Measurements from ENCODE around the gene CAMK2A. TPM values are rescaled to one million over a fixed set of nuclear protein-coding genes. Genes with fewer than 3 reads are reported as not detected.

The CAMK2A gene
- total RNA-seq, 2 donors from 2014 or later = 4.9 to 18.2 TPM

DNA sequence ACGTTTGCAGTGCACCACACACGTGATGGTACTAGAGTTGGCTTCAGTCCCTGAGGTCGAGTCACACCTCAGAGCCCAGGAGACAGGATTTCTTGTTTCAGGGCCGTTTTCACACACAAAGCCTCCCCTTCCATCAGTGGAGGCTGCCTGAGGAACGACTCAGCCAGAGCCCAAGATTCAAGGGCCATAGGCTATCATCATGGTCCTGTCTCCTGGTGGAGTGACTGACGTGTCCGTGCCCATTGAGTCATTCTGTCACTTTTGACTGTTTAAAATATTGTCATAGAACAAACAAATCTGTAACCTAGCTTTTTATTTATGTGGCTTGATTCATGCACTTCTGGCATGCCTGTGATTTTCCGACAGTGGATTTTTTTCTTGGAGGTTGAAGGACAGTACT is 28.3 kb downstream of the CAMK2A start:
- no peaks in the 10 kb centered on the region for H3K36me3 ChIP-seq
- no peaks in the 10 kb centered on the region for H3K27me3 ChIP-seq
- H3K4me1 ChIP-seq = peaks cover 0 to 12% of the 10 kb centered on the region in 2 donors
- no peak overlapping the region for H3K4me3 ChIP-seq
- H3K9me3 ChIP-seq = no peaks in the 10 kb centered on the region
- TF ChIP-seq, protein P1, sequence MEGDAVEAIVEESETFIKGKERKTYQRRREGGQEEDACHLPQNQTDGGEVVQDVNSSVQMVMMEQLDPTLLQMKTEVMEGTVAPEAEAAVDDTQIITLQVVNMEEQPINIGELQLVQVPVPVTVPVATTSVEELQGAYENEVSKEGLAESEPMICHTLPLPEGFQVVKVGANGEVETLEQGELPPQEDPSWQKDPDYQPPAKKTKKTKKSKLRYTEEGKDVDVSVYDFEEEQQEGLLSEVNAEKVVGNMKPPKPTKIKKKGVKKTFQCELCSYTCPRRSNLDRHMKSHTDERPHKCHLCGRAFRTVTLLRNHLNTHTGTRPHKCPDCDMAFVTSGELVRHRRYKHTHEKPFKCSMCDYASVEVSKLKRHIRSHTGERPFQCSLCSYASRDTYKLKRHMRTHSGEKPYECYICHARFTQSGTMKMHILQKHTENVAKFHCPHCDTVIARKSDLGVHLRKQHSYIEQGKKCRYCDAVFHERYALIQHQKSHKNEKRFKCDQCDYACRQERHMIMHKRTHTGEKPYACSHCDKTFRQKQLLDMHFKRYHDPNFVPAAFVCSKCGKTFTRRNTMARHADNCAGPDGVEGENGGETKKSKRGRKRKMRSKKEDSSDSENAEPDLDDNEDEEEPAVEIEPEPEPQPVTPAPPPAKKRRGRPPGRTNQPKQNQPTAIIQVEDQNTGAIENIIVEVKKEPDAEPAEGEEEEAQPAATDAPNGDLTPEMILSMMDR (IDR thresholded peaks at IDR 0.05) = no peak
- no peak for DNase-seq (ENCODE audit: low spot score)
- no peak overlapping the region for H3K27ac ChIP-seq

DNA sequence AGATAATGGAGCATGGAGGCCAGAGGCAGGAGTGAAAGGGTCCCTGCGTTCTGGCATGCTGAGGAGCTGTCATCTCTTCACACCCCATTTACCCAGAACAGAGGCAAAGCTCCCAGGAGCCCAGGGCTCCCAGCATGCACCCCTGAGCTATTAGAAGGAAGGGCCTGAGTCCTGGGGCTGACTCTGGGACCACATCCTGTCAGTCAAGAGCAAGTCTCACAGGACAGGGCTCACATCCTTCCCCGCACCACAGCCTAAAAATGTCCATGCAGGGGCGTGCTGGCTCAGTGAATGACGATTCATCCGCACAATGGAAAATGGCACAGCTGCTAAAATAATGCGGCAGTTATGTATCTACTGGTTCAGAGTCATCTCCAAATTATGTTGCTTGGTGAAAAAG is 31.4 kb downstream of the CAMK2A start:
- TF ChIP-seq, protein P1 (IDR thresholded peaks at IDR 0.05) = no peak
- no peak for DNase-seq (ENCODE audit: low spot score)

DNA sequence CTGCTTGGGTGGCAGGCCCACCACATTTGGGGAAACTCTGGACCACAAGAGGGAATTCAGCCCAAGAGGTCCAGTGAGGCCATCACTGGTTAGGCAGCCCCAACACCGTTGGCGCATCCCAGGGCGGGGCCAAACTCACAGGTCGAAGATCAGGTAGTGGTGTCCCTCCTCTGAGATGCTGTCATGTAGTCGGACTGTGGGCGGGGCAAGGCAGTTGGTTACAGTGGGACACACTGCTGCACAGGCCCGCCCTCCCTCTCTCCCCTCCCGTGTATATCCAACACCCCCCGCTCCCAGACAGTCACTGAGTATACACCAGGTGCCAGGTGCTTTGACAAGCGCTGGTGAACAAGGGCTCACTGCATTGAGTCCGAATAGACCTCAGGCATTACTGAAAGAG is 32.1 kb downstream of the CAMK2A start:
- TF ChIP-seq, protein P1 (IDR thresholded peaks at IDR 0.05) = no peak
- no peak overlapping the region for H3K27ac ChIP-seq
- H3K36me3 ChIP-seq = no peaks in the 10 kb centered on the region
- no peaks in the 10 kb centered on the region for H3K27me3 ChIP-seq
- DNase-seq (ENCODE audit: low spot score) = no peak
- H3K4me1 ChIP-seq = peaks cover 0 to 5% of the 10 kb centered on the region in 2 donors
- H3K9me3 ChIP-seq = no peaks in the 10 kb centered on the region
- no peak overlapping the region for H3K4me3 ChIP-seq

More for the DNA sequence above, 31.4 kb downstream of the CAMK2A start:
- Histone ChIP-seq H3K36me3 (no peaks in the 10 kb centered on the region), H3K4me1 (peaks cover 0 to 5% of the 10 kb centered on the region in 2 donors), H3K27ac (no peak overlapping the region), H3K4me3 (no peak overlapping the region), H3K27me3 (no peaks in the 10 kb centered on the region), H3K9me3 (no peaks in the 10 kb centered on the region)

DNA sequence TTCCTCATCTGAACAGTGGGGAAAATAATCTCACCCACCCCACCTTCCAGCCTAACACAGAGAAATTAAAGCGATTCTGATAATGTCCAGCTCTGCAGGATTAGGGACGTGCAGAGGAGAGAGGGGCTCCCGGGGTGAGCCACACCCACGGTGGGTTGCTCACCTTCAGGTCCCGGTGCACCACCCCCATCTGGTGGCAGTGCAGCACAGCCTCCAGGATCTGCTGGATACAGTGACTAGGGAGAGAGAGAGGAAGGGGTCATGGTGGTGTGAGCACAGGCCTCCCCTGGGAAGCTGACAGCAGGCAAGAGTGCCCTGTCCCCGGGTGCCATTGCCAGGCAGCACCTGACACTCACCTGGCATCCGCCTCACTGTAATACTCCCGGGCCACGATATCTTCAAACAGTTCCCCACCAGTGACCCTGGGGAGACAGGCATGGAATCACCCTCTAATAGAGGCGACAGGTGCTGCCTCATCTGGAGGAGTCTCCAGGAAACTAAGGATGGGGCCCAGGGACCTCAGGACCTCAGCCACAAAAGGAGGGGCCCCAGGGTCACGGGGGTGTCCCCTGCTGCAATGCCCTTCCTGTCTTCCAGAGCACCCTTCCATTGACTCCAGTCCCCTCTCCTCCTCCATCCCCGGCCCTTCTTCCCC is 33.0 kb downstream of the CAMK2A start:
- Histone ChIP-seq H3K36me3 (no peaks in the 10 kb centered on the region), H3K27me3 (no peaks in the 10 kb centered on the region), H3K9me3 (no peaks in the 10 kb centered on the region), H3K4me1 (peaks cover 0 to 5% of the 10 kb centered on the region in 2 donors), H3K27ac (no peak overlapping the region), H3K4me3 (no peak overlapping the region)
- TF ChIP-seq, protein P1 (IDR thresholded peaks at IDR 0.05) = no peak
- no peak for DNase-seq (ENCODE audit: low spot score)

DNA sequence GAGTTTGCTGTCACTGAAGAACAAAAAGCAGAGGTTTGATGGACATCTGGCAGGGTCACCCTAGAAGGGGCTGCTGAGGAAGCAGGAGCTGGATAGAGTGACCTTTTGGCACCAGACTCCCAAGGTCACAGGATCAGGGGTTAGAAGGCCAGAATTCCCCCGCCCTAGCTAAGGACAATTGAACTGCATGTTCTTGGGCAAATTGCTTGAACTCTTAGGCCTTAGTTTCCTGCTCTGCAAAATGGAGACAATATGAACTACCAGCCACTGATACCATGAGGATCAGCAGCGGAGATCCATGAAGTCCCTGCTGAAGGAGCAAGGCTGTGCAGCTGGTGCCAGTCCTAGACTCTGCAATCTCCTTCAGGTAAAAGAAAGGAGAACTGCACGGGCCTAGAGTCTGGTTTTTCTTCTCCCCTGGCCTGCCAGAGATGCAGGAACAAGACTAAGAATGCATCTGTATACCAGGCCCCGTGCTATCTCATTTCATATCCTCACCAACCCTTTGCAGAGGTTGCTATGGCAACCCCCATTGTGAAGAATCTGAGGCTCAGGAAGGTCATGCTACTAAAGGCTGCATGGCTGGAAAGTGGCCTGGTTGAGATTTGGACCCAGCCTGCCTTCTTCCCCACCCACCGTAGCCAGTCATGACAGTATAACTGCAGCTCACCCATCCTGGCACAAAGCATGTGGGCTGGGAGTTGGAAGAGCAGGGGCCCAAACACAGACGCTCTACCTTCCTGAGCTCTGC is 33.7 kb downstream of the CAMK2A start:
- Histone ChIP-seq H3K27me3 (no peaks in the 10 kb centered on the region), H3K4me1 (peaks cover 0 to 5% of the 10 kb centered on the region in 2 donors), H3K4me3 (no peak overlapping the region), H3K27ac (no peak overlapping the region), H3K9me3 (no peaks in the 10 kb centered on the region), H3K36me3 (no peaks in the 10 kb centered on the region)
- TF ChIP-seq, protein P1 (IDR thresholded peaks at IDR 0.05) = no peak
- DNase-seq (ENCODE audit: low spot score) = no peak
